ENCODE data around the gene LRRC49.
A peak's percentile ranks its signal among the peaks of the same experiment; 100 is the strongest.
"Not testable (repeated sequence)": the region's sequence is repeated elsewhere in the genome, so short reads cannot be mapped to it uniquely, and the experiment has no call there.

The LRRC49 gene

DNA sequence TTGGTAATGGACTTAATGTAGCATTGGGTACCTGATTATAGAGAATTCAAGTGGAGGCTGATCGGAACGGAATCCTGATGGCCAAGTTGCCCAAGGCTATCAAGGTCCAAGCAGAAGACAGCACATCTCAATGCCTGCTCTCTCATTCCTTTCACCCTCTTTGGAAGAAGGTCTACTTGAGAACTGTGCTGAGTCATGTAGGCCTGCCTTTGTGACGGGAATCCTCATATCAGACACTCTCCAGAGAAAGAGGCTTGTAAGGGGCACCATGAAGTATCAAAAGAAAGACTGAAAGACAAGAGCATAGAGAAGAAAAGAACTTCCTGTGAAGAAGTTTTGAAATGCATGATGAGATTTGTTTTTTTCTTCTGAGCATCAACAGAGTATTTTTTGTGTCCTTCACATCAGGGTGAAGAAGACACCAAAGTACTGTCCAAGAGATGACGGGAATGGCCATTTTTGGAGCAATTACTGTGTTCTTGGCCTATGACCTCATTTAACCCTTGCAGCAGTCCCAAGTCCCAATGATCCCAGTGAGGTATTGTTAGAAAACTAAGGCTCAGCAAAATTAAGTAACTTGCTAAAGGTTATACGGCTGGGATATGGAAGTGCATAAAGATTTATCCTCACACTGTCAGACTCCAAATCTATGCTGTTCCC is 25.5 kb upstream of the LRRC49 start:
- DNase-seq (ENCODE audit: low read depth) = no peak

DNA sequence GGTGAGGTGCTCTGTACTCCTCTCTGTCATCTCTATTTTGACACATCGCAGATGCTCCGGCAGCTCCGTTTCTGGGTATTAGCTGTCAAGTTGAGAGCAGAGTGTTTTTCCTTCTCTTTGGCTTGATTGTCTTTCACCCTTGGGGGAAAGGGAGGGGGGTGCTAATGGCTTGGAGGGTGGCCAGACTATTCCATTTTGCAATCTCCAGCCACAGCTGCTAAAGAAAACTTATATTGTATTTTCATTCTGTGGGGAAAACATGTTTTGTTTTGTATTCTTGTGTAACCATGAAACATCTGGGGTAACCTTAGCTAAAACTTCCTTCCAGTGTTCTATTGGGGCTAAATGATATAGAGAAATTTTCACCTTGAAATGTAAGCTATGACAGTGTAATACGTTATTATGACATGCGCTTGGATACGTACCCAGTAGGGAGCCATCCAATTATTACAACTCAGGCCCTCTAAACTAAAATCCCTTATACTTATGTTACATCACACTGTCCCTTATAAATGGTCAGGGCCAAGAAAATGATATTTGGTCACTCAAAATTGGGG is 24.6 kb upstream of the LRRC49 start:
- no peak for DNase-seq (ENCODE audit: low read depth)

DNA sequence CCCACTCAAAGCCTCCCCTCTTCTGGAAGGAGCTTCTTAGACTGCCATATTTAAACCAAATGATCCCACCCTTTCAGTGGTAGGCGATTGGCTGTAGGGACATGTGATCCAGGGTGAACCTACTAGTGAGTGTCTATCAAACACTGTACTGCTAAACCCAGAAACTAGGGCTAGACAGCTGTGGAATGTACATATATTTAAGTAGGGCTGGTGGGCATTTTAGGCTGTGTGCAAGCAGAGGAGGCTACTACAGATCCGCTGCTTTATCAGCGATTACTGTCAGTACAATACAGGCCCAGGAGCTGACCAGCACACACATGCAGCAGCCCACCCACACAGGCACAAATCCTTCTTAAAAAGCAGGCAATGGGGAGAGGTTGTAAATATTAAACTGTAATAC is 23.3 kb upstream of the LRRC49 start:
- no peak for DNase-seq (ENCODE audit: low read depth)

DNA sequence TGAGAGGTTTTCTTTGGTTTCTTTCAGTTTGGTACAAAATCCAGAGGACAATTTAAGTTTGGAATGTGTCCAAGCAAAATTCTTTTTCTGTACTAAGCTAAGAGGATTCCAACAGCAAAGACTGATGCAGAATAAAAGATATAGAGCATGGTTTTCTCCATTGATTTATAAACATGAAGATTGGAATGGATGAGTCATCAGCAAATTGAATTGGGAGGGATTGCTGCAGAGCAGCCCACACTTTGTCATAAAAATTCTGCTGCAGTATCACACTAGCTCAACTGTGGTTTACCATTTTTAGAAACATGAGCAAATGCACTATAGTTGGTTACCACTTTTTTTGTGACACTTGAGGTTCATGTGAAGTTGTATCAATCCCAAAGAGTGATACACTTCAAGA is 22.6 kb upstream of the LRRC49 start:
- no peak for DNase-seq (ENCODE audit: low read depth)

DNA sequence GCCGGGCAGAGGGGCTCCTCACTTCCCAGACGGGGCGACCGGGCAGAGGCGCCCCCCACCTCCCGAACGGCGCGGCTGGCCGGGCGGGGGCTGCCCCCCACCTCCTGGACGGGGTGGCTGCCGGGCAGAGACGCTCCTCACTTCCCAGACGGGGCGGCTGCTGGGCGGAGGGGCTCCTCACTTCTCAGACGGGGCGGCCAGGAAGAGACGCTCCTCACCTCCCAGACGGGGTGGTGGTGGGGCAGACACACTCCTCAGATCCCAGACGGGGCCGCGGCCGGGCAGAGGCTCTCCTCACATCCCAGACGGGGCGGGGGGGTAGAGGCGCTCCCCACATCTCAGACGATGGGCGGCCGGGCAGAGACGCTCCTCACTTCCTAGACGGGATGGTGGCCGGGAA is 21.1 kb upstream of the LRRC49 start:
- DNase-seq (ENCODE audit: low read depth) = not testable (repeated sequence)

DNA sequence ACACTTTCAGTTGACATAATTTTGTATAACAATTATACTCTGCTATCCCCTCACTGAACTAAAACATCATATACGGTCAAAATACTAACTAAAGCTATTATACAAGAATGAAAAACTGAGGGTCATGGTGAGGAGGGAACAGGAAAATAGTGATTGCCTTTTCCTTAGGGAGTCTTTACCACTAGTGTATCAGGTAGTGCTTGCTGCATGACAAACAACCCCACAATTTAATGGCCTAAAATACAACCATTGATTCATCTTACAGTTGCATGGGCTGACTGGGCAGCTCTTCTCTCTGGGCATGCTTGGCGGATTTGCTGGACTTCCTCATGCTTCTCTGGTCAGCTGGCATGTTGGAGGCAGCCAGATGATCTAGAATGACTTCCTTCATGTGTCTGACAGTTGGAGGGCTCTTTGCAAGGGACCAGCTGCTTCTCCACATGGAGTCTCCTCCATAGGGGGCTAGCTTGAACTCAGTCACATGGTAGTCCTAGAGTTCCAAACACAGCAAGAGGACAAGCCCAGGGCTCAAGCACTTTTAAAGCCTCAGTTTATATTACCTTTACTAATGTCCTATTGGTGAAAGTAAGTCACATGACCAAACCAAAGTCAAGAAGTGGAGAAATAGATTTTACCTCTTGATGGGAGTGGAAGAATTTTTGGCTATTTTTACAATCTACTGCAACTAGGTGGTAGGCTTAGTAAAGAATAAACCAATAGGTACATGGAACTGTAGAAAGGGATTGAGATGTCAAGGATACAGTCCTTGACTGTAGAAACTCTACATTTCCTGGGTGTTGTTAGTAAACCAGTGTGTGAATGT is 19.2 kb upstream of the LRRC49 start:
- no peak for DNase-seq (ENCODE audit: low read depth)

DNA sequence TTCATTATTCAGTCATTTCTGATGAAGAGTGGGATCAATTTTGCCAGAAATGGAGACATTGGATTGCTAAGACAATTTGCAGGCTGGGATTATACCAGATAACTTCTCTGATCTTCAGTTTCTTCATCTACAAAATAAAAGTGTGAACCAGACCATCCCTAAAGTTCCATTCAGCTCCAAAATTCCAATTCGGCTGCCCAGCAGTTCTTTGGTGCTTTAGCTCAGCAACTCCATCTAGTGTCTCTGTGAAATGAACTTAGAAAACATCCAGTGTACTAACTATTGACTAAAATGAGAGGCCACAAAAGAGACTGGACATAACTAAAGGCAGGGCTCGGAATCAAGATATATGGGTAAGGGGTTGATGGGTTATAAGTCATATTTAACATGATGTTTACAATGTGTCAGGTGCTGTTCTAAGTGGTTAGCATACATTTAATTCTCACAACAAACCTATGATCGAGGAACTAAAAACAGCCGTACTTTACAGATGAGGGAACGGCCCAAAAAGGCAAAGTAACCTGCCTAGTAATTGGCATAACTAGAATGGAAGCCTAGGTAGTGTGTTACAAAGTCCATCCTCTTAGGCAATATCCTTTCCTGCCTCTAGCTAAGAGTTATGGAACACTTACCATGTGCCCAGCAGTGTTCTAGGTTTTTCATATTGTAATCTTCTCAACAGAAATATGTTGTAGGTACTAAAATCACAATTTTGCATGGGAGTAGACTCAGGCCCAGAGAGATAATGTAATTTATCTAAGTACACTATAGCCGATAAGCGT is 17.4 kb upstream of the LRRC49 start:
- DNase-seq (ENCODE audit: low read depth) = no peak

DNA sequence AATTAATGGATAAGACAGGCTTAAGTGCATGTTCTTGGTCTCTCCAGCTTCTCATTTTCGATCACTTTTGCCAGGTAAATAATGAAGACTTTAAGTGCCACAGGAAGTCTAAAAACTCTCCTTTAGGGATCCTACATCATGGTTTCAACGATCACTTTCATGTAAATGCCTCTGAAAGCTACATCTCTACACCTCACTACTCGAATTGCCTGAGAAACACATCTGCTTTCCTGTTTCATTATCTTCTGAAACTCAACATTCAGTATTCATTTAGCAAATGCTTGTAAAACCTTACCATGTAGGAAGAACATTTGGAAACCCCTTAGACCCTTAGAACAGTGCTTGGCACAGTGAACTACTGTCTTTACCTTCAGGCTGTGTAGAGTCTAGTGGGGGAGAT is 16.6 kb upstream of the LRRC49 start:
- no peak for DNase-seq (ENCODE audit: low read depth)

DNA sequence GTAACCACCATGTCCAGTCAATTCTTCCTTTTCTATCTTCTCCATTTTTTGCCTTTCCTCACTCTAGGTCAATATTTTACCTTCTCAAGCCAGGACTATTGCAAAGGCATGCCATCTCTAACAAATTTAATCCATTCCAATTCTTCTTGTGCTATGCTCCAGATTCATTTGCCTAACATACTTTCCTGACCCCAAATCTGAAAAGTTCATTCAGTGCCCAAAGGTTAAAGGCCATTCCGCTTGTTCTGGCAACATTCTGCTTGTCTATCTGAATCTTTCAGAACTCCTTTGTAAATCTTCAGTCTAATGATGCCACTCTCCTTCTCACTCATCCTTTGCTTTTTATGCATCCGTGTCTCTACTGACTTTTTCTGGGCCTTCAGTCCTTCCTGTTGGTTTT is 15.9 kb upstream of the LRRC49 start:
- no peak for DNase-seq (ENCODE audit: low read depth)

DNA sequence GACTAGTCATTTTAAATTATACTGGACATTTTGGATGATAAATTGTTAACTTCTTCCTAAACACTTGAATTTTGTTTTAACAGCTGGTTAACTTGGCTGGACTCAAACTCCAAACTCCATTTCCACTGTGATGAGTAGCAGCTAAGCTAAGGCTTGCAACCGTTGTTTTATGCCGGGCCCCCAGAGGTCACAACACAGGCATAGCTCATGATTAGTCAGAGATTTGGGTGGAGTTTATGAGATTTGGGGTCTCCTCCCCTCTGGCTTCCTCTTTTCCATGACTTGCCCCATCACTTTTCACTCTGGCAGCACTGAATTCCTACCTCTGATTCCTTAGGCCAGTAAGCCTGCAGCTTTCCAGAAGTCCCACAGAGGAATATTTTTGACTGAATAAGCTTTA is 13.2 kb upstream of the LRRC49 start:
- DNase-seq (ENCODE audit: low read depth) = peak; percentile 74

DNA sequence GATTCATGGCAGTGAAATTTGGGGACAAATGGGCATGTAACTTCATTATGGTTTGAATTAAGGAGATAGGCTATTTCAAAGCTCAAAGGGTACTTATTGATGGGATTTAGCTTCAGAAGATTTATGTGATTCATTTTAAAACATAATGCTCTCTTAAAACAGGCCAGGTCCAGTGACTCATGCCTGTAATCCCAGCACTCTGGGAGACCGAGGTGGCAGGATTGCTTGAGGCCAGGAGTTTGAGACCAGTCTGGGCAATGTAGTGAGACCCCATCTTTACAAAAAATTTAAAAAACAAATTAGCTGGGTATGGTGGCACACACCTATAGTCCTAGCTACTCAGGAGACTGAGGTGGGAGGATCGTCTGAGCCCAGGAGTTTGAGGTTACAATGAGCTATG is 11.8 kb upstream of the LRRC49 start:
- DNase-seq (ENCODE audit: low read depth) = no peak

DNA sequence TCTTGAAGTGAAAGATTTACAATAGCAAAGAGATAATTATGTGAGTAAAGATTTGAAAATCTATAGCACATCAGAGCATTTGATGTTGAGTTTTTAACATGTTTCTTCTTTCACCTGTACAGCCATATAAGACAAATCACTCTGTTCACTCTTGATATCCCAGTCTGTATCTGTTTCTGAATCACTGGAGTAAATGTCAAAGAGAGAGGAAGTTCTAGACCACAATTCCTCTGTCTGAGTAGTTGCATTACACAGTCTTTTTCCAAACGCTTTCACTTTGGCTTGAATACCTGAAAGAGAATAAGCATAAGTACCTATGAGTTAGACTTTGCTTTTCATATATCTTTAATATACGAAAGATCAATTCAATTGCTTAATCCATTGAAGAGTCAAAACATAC is 10.3 kb upstream of the LRRC49 start:
- no peak for DNase-seq (ENCODE audit: low read depth)

DNA sequence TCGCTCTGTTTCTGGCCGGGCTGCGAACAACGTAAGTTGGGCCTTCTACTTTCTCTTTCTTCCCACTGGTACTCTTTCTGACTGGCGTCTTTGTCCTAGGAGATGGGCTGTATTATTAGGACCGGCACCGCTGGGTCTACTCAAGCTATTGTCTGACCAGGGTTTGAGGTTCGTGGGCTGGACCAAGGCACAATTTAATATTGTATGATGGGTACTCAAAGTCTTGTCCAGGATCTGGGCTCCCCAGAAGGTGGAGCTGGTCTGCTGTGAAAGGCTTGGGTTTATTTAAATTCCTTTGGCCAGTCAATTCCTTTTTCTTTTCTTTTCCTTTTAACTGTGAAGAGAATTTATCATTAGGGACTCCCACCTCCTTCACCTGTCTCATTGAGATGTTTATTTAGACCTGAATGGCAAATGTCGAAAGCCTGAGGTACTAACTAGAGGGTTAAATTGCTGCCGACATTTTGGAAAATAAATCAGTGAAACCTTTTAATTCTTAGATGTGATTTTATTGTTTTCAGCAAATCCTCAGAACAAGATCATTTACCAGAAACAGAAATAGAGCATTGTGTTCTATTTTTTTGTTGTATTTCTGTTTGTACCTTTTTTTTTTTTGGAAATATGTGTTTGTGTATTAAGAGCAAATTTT is 410 bp downstream of the LRRC49 start:
- DNase-seq (ENCODE audit: low read depth) = peak; percentile 35

DNA sequence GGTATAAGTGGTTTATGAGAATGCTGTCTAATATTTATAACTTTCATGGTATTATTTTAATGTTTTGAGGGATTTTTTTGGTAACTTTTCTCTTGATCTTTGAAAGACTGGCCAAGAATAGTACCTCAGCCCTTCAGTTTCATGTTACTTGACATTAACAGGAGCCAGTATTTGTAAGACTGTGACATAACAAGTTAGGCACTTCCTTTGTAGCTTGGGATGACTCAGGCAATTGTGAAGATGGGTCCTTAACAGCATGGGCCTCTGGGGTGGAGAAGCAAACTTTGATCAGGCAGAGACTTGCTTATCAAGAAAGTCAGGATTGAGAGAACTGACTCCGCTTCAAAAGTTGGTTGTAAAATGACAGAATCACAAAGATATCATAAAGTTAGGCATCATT is 9.5 kb downstream of the LRRC49 start:
- peak; percentile 64 for DNase-seq (ENCODE audit: low read depth)

DNA sequence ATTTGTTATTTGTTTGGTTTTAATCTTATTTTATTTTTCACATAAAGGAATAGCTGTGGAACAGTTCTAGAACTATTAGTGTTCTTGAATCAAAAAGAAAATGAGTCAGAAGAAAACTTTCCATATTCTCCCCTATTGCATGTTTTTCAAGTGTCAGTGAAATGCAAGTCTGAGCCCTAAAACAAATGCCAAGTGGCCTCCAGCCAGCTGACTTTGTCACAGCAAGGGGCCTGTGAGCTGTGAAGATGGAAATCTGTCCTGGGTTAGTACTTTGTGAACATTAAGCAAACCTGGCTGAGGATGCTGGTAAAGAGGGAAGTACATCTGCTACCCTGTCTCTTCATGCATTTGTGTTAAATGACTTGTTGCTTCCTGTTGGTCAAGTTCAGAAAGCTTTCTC is 14.2 kb downstream of the LRRC49 start:
- no peak for DNase-seq (ENCODE audit: low read depth)

DNA sequence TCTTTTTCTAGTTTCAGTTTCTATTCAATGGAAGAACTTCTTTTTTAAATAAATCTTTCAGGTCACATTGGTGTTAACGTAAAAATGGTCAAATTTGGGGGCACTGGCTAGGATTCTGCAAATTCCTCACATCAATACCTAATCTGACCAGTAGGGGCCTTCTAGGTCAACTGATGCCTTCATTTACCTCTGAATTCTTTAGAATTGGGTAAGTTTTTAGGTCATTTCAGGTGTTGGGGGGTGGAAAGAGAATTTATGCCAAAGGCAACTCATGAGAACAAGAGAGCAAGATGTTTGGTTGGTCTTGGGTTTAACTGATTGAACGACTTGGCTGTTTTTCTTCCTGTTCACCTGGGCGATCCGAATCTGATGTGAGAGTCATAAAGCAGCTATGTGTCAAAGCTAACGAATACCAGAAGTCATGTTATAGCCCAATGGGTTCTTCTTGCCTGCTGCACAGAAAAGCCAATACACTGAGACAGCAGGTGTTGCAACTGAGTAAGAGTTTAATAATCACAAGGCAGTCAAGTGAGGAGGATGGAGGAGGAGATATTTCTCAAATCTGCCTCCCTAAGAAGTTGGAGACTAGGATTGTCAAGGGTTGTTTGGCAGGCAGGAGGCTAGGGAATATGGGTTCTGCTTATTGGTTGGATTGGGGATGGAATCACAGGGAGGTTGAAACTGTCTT is 15.3 kb downstream of the LRRC49 start:
- DNase-seq (ENCODE audit: low read depth) = no peak

DNA sequence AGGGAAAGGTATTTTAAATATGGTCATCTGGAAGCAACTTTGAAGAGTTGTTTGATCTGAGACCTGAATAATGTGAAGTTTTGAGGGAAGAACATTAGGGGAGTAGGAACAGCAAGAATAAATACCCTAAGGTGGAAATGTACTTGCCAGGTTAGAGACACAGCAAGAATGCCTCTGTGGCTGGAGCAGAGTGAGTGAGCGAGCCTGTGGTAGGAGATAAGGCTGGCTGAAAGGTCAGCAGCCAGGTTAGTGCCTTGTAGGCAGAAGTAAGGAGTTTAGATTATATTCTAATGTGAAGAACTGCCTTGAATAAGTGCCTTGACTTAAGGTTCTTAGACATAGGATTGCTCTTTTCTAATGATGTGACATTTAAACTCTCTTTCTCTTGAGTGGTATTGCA is 18.3 kb downstream of the LRRC49 start:
- DNase-seq (ENCODE audit: low read depth) = no peak

DNA sequence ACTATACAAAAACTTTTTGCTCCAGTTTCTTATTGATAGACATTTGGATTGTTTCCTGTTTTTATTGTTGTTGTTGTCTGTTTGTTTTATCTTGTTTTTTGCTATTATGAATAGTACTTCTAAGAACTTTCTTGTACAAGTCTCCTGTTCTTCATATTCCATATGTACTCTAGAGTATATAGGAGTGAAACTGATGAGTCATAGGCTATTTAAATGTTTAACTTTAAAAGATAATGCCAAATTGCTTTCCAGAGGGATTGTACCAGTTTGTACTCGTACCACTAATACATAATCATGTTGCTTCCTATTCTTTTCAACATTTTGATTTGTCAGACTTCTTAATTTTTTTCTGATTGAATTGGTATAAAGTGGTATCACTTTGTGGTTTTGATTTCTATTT is 19.6 kb downstream of the LRRC49 start:
- no peak for DNase-seq (ENCODE audit: low read depth)

DNA sequence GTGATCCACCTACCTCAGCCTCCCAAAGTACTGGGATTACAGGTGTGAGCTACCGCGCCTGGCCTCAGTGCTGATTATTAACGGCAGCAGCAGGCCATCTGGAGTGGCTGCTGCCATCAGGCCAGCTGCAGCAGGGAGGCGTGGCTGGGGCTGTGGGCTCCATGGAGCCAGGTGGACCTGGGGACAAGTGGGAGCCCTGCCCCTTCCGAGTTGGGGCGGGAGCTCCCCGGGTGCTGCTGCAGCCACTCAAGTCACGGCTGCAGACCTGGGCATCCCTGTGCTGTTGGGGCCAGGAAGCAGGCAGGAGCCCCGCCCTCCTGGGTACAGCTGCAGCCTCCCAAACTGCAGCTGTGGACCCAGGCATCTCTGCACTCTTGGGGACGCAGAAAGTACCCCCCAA is 23.9 kb downstream of the LRRC49 start:
- DNase-seq (ENCODE audit: low read depth) = no peak

DNA sequence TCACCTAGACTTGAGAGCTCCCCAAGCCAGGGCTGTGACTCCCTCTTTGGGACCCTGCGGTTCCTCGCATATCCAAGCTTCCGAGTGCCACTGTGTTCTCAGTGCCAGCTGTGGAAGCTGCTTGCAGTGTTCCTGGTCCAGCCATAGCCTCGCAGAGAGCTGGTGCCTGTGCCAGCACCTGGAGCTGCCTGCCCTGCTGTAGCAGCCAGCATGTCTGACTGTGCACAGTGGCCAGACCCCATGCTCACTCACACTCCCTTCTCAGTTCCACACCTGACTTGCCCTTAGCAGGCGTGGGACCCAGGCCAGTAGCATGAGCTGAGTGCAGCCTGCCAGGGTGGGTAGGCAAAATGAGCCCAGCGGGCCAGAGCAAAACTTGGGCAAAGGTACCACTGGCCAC is 25.3 kb downstream of the LRRC49 start:
- DNase-seq (ENCODE audit: low read depth) = no peak

DNA sequence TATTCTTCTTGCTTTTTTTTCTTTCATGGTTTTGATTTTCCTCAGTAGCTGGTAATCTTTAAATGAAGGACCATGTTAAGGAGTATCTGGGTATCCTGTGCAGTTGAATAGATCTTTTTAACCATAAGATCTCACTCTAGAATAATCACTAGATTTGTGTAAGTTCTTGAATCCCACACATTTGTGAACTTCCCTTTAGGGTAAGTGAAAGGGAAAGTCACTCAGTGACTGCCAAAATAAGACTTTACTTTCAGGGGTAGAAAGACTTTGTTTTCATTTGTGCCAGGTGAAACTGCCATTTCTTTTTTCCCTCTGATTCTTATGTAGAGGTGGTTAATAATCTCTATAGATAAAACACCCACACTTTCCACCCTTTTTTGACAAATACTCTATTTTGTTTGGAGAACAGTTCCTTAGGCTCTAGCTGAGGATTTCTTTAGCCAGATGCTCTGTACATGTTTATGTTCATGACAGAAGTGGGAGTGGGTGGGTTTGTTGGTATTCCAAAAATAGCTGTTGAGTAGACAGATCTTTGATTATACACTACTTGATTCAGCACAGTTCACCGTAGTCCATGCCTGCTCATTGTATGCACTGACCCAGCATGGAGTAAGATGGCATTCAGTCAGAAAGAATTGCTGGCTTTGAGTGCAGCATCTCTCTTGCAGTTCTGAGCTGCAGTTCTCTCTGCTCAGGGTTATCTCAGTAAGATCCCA is 28.5 kb downstream of the LRRC49 start:
- no peak for DNase-seq (ENCODE audit: low read depth)

All from HS-5 (cell line).